ENCODE measurements around the gene SCAPER.
A peak's percentile ranks its signal among the peaks of the same experiment; 100 is the strongest.
"Not testable (repeated sequence)": the region's sequence is repeated elsewhere in the genome, so short reads cannot be mapped to it uniquely, and the experiment has no call there.

Gene SCAPER

GRCh38 chr15:76321171-76321570 is 584.0 kb downstream of the SCAPER start:
- Histone ChIP-seq H3K4me3 (ENCODE audit: low read length) (no peak overlapping the region), H3K27me3 (ENCODE audit: control insufficient read depth, insufficient read depth, low read length) (peaks cover 11% of the 10 kb centered on the region), H3K36me3 (ENCODE audit: control insufficient read depth, insufficient read depth, low read length) (no peaks in the 10 kb centered on the region), H3K9ac (ENCODE audit: low read length) (no peak overlapping the region), H3K9me3 (ENCODE audit: control insufficient read depth, low read length) (no peaks in the 10 kb centered on the region), H3K4me1 (ENCODE audit: control insufficient read depth, insufficient read depth, low read length) (no peaks in the 10 kb centered on the region)

- no peaks in the 10 kb centered on the region for H3K9me3 ChIP-seq (ENCODE audit: control insufficient read depth, low read length)
- H3K4me3 ChIP-seq (ENCODE audit: low read length) = no peak overlapping the region
- no peak overlapping the region for H3K9ac ChIP-seq (ENCODE audit: low read length)
- no peaks in the 10 kb centered on the region for H3K4me1 ChIP-seq (ENCODE audit: control insufficient read depth, insufficient read depth, low read length)
- peaks cover 10% of the 10 kb centered on the region for H3K27me3 ChIP-seq (ENCODE audit: control insufficient read depth, insufficient read depth, low read length)
- no peaks in the 10 kb centered on the region for H3K36me3 ChIP-seq (ENCODE audit: control insufficient read depth, insufficient read depth, low read length)
These were observed 585.1 kb downstream of the SCAPER start for GRCh38 chr15:76320012-76320411.

GRCh38 chr15:76313731-76314130 is 591.4 kb downstream of the SCAPER start:
- Histone ChIP-seq H3K4me1 (ENCODE audit: control insufficient read depth, insufficient read depth, low read length) (peaks cover 29% of the 10 kb centered on the region), H3K4me3 (ENCODE audit: low read length) (no peak overlapping the region), H3K9me3 (ENCODE audit: control insufficient read depth, low read length) (no peaks in the 10 kb centered on the region), H3K36me3 (ENCODE audit: control insufficient read depth, insufficient read depth, low read length) (no peaks in the 10 kb centered on the region), H3K27me3 (ENCODE audit: control insufficient read depth, insufficient read depth, low read length) (no peaks in the 10 kb centered on the region), H3K9ac (ENCODE audit: low read length) (no peak overlapping the region)

- H3K9ac ChIP-seq (ENCODE audit: low read length); H3K36me3 ChIP-seq (ENCODE audit: control insufficient read depth, insufficient read depth, low read length); H3K4me3 ChIP-seq (ENCODE audit: low read length); H3K27me3 ChIP-seq (ENCODE audit: control insufficient read depth, insufficient read depth, low read length); H3K9me3 ChIP-seq (ENCODE audit: control insufficient read depth, low read length): not testable (repeated sequence)
- H3K4me1 ChIP-seq (ENCODE audit: control insufficient read depth, insufficient read depth, low read length) = peaks cover 29% of the 10 kb centered on the region
These were observed 592.0 kb downstream of the SCAPER start for GRCh38 chr15:76313175-76313567.

- Histone ChIP-seq H3K27me3 (ENCODE audit: control insufficient read depth, insufficient read depth, low read length) (no peaks in the 10 kb centered on the region), H3K36me3 (ENCODE audit: control insufficient read depth, insufficient read depth, low read length) (no peaks in the 10 kb centered on the region), H3K4me1 (ENCODE audit: control insufficient read depth, insufficient read depth, low read length) (peaks cover 29% of the 10 kb centered on the region), H3K9ac (ENCODE audit: low read length) (peak overlapping the region; percentile 22), H3K4me3 (ENCODE audit: low read length) (no peak overlapping the region), H3K9me3 (ENCODE audit: control insufficient read depth, low read length) (no peaks in the 10 kb centered on the region)
These were observed 592.5 kb downstream of the SCAPER start for GRCh38 chr15:76312540-76313174.

- peaks cover 29% of the 10 kb centered on the region for H3K4me1 ChIP-seq (ENCODE audit: control insufficient read depth, insufficient read depth, low read length)
- peak within 1 kb of the TSS; percentile 96 for H3K9ac ChIP-seq (ENCODE audit: low read length)
- peak within 1 kb of the TSS; percentile 90 for H3K4me3 ChIP-seq (ENCODE audit: low read length)
- H3K36me3 ChIP-seq (ENCODE audit: control insufficient read depth, insufficient read depth, low read length) = no peaks in the 10 kb centered on the region
- no peaks in the 10 kb centered on the region for H3K9me3 ChIP-seq (ENCODE audit: control insufficient read depth, low read length)
- no peaks in the 10 kb centered on the region for H3K27me3 ChIP-seq (ENCODE audit: control insufficient read depth, insufficient read depth, low read length)
These were observed 593.8 kb downstream of the SCAPER start, which contains the start of gene ETFA for GRCh38 chr15:76311100-76311953. ETFA (minus strand) TSS chr15:76311469; CDS start chr15:76311388, 81 bp downstream.

- Histone ChIP-seq H3K4me3 (ENCODE audit: low read length) (peak overlapping the region; percentile 90), H3K4me1 (ENCODE audit: control insufficient read depth, insufficient read depth, low read length) (peaks cover 29% of the 10 kb centered on the region), H3K36me3 (ENCODE audit: control insufficient read depth, insufficient read depth, low read length) (no peaks in the 10 kb centered on the region), H3K9me3 (ENCODE audit: control insufficient read depth, low read length) (no peaks in the 10 kb centered on the region), H3K27me3 (ENCODE audit: control insufficient read depth, insufficient read depth, low read length) (no peaks in the 10 kb centered on the region), H3K9ac (ENCODE audit: low read length) (peak overlapping the region; percentile 96)
These were observed 594.6 kb downstream of the SCAPER start for GRCh38 chr15:76310475-76311099.

GRCh38 chr15:76309601-76310330 is 595.4 kb downstream of the SCAPER start:
- H3K4me1 ChIP-seq (ENCODE audit: control insufficient read depth, insufficient read depth, low read length) = peaks cover 29% of the 10 kb centered on the region
- no peak overlapping the region for H3K4me3 ChIP-seq (ENCODE audit: low read length)
- no peaks in the 10 kb centered on the region for H3K9me3 ChIP-seq (ENCODE audit: control insufficient read depth, low read length)
- H3K36me3 ChIP-seq (ENCODE audit: control insufficient read depth, insufficient read depth, low read length) = no peaks in the 10 kb centered on the region
- peak overlapping the region; percentile 96 for H3K9ac ChIP-seq (ENCODE audit: low read length)
- H3K27me3 ChIP-seq (ENCODE audit: control insufficient read depth, insufficient read depth, low read length) = no peaks in the 10 kb centered on the region

- Histone ChIP-seq H3K4me3 (ENCODE audit: low read length) (no peak overlapping the region), H3K9me3 (ENCODE audit: control insufficient read depth, low read length) (no peaks in the 10 kb centered on the region), H3K36me3 (ENCODE audit: control insufficient read depth, insufficient read depth, low read length) (no peaks in the 10 kb centered on the region), H3K9ac (ENCODE audit: low read length) (no peak overlapping the region), H3K4me1 (ENCODE audit: control insufficient read depth, insufficient read depth, low read length) (peaks cover 8% of the 10 kb centered on the region), H3K27me3 (ENCODE audit: control insufficient read depth, insufficient read depth, low read length) (no peaks in the 10 kb centered on the region)
These were observed 601.2 kb downstream of the SCAPER start for GRCh38 chr15:76303909-76304308.

- H3K9me3 ChIP-seq (ENCODE audit: control insufficient read depth, low read length) = no peaks in the 10 kb centered on the region
- peaks cover 9% of the 10 kb centered on the region for H3K4me1 ChIP-seq (ENCODE audit: control insufficient read depth, insufficient read depth, low read length)
- H3K27me3 ChIP-seq (ENCODE audit: control insufficient read depth, insufficient read depth, low read length) = no peaks in the 10 kb centered on the region
- no peaks in the 10 kb centered on the region for H3K36me3 ChIP-seq (ENCODE audit: control insufficient read depth, insufficient read depth, low read length)
- no peak overlapping the region for H3K9ac ChIP-seq (ENCODE audit: low read length)
- H3K4me3 ChIP-seq (ENCODE audit: low read length) = no peak overlapping the region
These were observed 605.4 kb downstream of the SCAPER start for GRCh38 chr15:76299786-76300185.

GRCh38 chr15:76298986-76299385 is 606.2 kb downstream of the SCAPER start:
- Histone ChIP-seq H3K4me3 (ENCODE audit: low read length) (no peak overlapping the region), H3K27me3 (ENCODE audit: control insufficient read depth, insufficient read depth, low read length) (no peaks in the 10 kb centered on the region), H3K4me1 (ENCODE audit: control insufficient read depth, insufficient read depth, low read length) (peaks cover 9% of the 10 kb centered on the region)

More at GRCh38 chr15:76298986-76299385, 606.2 kb downstream of the SCAPER start:
- no peaks in the 10 kb centered on the region for H3K36me3 ChIP-seq (ENCODE audit: control insufficient read depth, insufficient read depth, low read length)
- no peaks in the 10 kb centered on the region for H3K9me3 ChIP-seq (ENCODE audit: control insufficient read depth, low read length)
- H3K9ac ChIP-seq (ENCODE audit: low read length) = no peak overlapping the region

Data from mucosa of stomach (tissue), 1 donor.